IMR-90 (cell line): ENCODE data around the gene CNTN5. TPM values are rescaled to one million over a fixed set of nuclear protein-coding genes. Genes with fewer than 3 reads are reported as not detected.

Experiments used
- ATAC-seq: fragments of 200-7000 bp; cut with Tn5 transposase; 2 replicates; pipeline ENCODE4 v1.9.1; 2020; ENCODE audit warnings: low read depth, mild to moderate bottlenecking, moderate library complexity
- BruUV-seq: library from RNA; stranded (reverse); fragments of 400-500 nt; replicated peaks from 2 replicates; lab custom pipeline; 2021; lab: Mats Ljungman, UMichigan
- CTCF ChIA-PET: fragments of 300-600 bp; formaldehyde crosslinking; extraction: SDS; loops from one replicate; lab custom pipeline; 2021; ENCODE audit warnings: antibody characterized with exemption; lab: Yijun Ruan, JAX
- POLR2A ChIA-PET: fragments of 300-600 bp; sonication (Branson Sonifier 250); formaldehyde crosslinking; loops from one replicate; lab custom pipeline; 2022; ENCODE audit warnings: antibody characterized with exemption; ENCODE audit not compliant: unreplicated experiment; lab: Charles Lee
- DNase-seq: peaks from one replicate; pipeline ENCODE4 v3.0.0; 2013
- H2AFZ ChIP-seq: replicated peaks from 2 replicates; pipeline ENCODE3; 2013; ENCODE audit warnings: low read length, mild to moderate bottlenecking; ENCODE audit not compliant: poor library complexity
- H2AK5ac ChIP-seq: 2 replicates; pipeline ENCODE4 v1.6.1; 2013; ENCODE audit warnings: low read depth, low read length, inconsistent platforms
- H2AK9ac ChIP-seq: replicated peaks from 2 replicates; pipeline ENCODE3; 2013; ENCODE audit warnings: mild to moderate bottlenecking, low read depth, low read length, moderate library complexity; ENCODE audit not compliant: poor library complexity
- H2BK120ac ChIP-seq: 2 replicates; pipeline ENCODE4 v1.6.1; 2013; ENCODE audit warnings: low read depth, low read length, inconsistent platforms
- H2BK15ac ChIP-seq: 3 replicates; pipeline ENCODE4 v1.6.1; 2013; ENCODE audit warnings: low read depth, low read length, inconsistent platforms
- H2BK20ac ChIP-seq: 2 replicates; pipeline ENCODE4 v1.6.1; 2013; ENCODE audit warnings: low read depth, mild to moderate bottlenecking, inconsistent platforms, low read length, moderate library complexity
- H2BK5ac ChIP-seq: 2 replicates; pipeline ENCODE4 v1.6.1; 2013; ENCODE audit warnings: mild to moderate bottlenecking, low read depth, low read length, inconsistent platforms; ENCODE audit not compliant: poor library complexity, severe bottlenecking
- H3K14ac ChIP-seq: replicated peaks from 2 replicates; pipeline ENCODE4 v1.6.1; 2013; ENCODE audit warnings: low read depth, low read length, inconsistent platforms
- H3K18ac ChIP-seq: 2 replicates; pipeline ENCODE4 v1.6.1; 2013; ENCODE audit warnings: low read depth, low read length, control low read depth
- H3K23ac ChIP-seq: 2 replicates; pipeline ENCODE4 v1.6.1; 2013; ENCODE audit warnings: low read depth, low read length, inconsistent platforms
- H3K27ac ChIP-seq: 2 replicates; pipeline ENCODE4 v1.5.1; 2013; ENCODE audit warnings: mild to moderate bottlenecking, control low read depth, low read length; ENCODE audit not compliant: insufficient read depth
- H3K27me3 ChIP-seq: 2 replicates; pipeline ENCODE4 v1.6.1; 2013; ENCODE audit warnings: low read length; ENCODE audit not compliant: control insufficient read depth, insufficient read depth
- H3K36me3 ChIP-seq: 2 replicates; pipeline ENCODE4 v1.6.1; 2013; ENCODE audit warnings: low read length, mixed read lengths; ENCODE audit not compliant: control insufficient read depth, insufficient read depth
- H3K4ac ChIP-seq: 2 replicates; pipeline ENCODE4 v1.6.1; 2013; ENCODE audit warnings: low read depth, low read length, inconsistent platforms
- H3K4me1 ChIP-seq: 2 replicates; pipeline ENCODE4 v1.6.1; 2013; ENCODE audit warnings: low read length, mixed read lengths; ENCODE audit not compliant: control insufficient read depth, insufficient read depth
- H3K4me2 ChIP-seq: 2 replicates; pipeline ENCODE4 v1.6.1; 2013; ENCODE audit warnings: low read depth, mild to moderate bottlenecking, control low read depth, low read length, moderate library complexity
- H3K4me3 ChIP-seq: 2 replicates; pipeline ENCODE4 v1.5.1; 2013; ENCODE audit warnings: low read depth, mild to moderate bottlenecking, control low read depth, low read length, moderate library complexity; ENCODE audit not compliant: insufficient read depth
- H3K56ac ChIP-seq: 2 replicates; pipeline ENCODE4 v1.6.1; 2013; ENCODE audit warnings: low read length, inconsistent platforms; ENCODE audit not compliant: insufficient read depth; ENCODE audit errors: extremely low read depth
- H3K79me1 ChIP-seq, 2 experiments: 2 replicates each; pipeline ENCODE4 v1.6.1; 2013; ENCODE audit warnings: low read length in 2 of 2, inconsistent platforms in 1 of 2, low read depth in 1 of 2
- H3K9ac ChIP-seq: 2 replicates; pipeline ENCODE4 v1.6.1; 2013; ENCODE audit warnings: low read depth, low read length, control low read depth
- H3K9me1 ChIP-seq: 2 replicates; pipeline ENCODE4 v1.6.1; 2013; ENCODE audit warnings: low read length, inconsistent platforms; ENCODE audit not compliant: insufficient read depth
- H3K9me3 ChIP-seq: 2 replicates; pipeline ENCODE4 v1.6.1; 2013; ENCODE audit warnings: low read length; ENCODE audit not compliant: control insufficient read depth, insufficient read depth
- H4K20me1 ChIP-seq: 2 replicates; pipeline ENCODE4 v1.6.1; 2013; ENCODE audit warnings: low read length, inconsistent platforms; ENCODE audit not compliant: insufficient read depth
- H4K5ac ChIP-seq: 2 replicates; pipeline ENCODE4 v1.6.1; 2013; ENCODE audit warnings: mild to moderate bottlenecking, low read depth, low read length, control low read depth
- H4K8ac ChIP-seq, 2 experiments: 2 replicates each; pipeline ENCODE4 v1.6.1; 2013; ENCODE audit warnings: low read depth in 2 of 2, low read length in 2 of 2, control low read depth in 1 of 2, inconsistent platforms in 1 of 2
- H4K91ac ChIP-seq: 2 replicates; pipeline ENCODE4 v1.6.1; 2013; ENCODE audit warnings: low read depth, low read length, inconsistent platforms; ENCODE audit not compliant: insufficient read depth
- BHLHE40 ChIP-seq: fragments of 150-350 bp; IDR thresholded peaks from 2 replicates; pipeline ENCODE4 v1.6.1; 2016; ENCODE audit warnings: mild to moderate bottlenecking, low read depth, low read length
- CEBPB ChIP-seq: IDR thresholded peaks from 2 replicates; pipeline ENCODE4 v1.6.1; 2012; ENCODE audit warnings: low read depth, low read length, improper control_type of control experiment
- CHD1 ChIP-seq: IDR thresholded peaks from 2 replicates; pipeline ENCODE4 v1.6.1; 2012; ENCODE audit warnings: low read depth, low read length, improper control_type of control experiment
- ELK1 ChIP-seq: fragments of 150-350 bp; IDR thresholded peaks from 2 replicates; pipeline ENCODE4 v1.6.1; 2016; ENCODE audit warnings: low read depth, mild to moderate bottlenecking, low read length, moderate library complexity, borderline replicate concordance
- FOS ChIP-seq: fragments of 150-350 bp; IDR thresholded peaks from 2 replicates; pipeline ENCODE4 v1.6.1; 2016; ENCODE audit warnings: low read depth, low read length
- MAFK ChIP-seq: IDR thresholded peaks from 2 replicates; pipeline ENCODE4 v1.6.1; 2012; ENCODE audit warnings: low read depth, low read length, improper control_type of control experiment
- MAZ ChIP-seq: IDR thresholded peaks from 2 replicates; pipeline ENCODE4 v1.6.1; 2012; ENCODE audit warnings: low read depth, mild to moderate bottlenecking, low read length, improper control_type of control experiment, moderate library complexity, borderline replicate concordance
- MXI1 ChIP-seq: IDR thresholded peaks from 2 replicates; pipeline ENCODE4 v1.6.1; 2012; ENCODE audit warnings: low read depth, mild to moderate bottlenecking, low read length, moderate library complexity, borderline replicate concordance
- NFE2L2 ChIP-seq: fragments of 150-350 bp; IDR thresholded peaks from 2 replicates; pipeline ENCODE4 v1.6.1; 2016; ENCODE audit warnings: low read depth, mild to moderate bottlenecking, low read length
- POLR2A ChIP-seq: IDR thresholded peaks from 2 replicates; pipeline ENCODE4 v1.6.1; 2012; ENCODE audit warnings: mild to moderate bottlenecking, low read depth, low read length
- RAD21 ChIP-seq: IDR thresholded peaks from 2 replicates; pipeline ENCODE4 v1.6.1; 2012; ENCODE audit warnings: low read length, improper control_type of control experiment
- RCOR1 ChIP-seq: IDR thresholded peaks from 2 replicates; pipeline ENCODE4 v1.6.1; 2012; ENCODE audit warnings: mild to moderate bottlenecking, low read length, improper control_type of control experiment; ENCODE audit not compliant: insufficient replicate concordance
- RFX5 ChIP-seq: IDR thresholded peaks from 2 replicates; pipeline ENCODE4 v1.8.0; 2012; ENCODE audit warnings: low read depth, mild to moderate bottlenecking, low read length, moderate library complexity
- SMC3 ChIP-seq: fragments of 150-350 bp; IDR thresholded peaks from 2 replicates; pipeline ENCODE4 v1.6.1; 2016; ENCODE audit warnings: low read depth, mild to moderate bottlenecking, antibody characterized with exemption, low read length, moderate library complexity
- WGBS, 2 experiments: methylation state at CpG; one replicate each; pipeline versions ENCODE4 v1.1.5 to v1.1.7; 2013; ENCODE audit warnings: missing lambda C conversion rate in 2 of 2; ENCODE audit not compliant: insufficient read length in 1 of 2; ENCODE audit errors: extremely low coverage in 2 of 2; 5-methylcytosine and 5-hydroxymethylcytosine counted together
- dilution Hi-C: fragments of 300-500 bp; cut with HindIII; formaldehyde crosslinking; loops from one replicate; pipeline ENCODE4 v1.14.3; 2018; ENCODE audit warnings: low sequenced_read_pairs; ENCODE audit not compliant: unreplicated experiment
- in situ Hi-C: fragments of 300-500 bp; cut with MboI; formaldehyde crosslinking; loops from 3 replicates; pipeline ENCODE4 v1.14.3; 2019; ENCODE audit warnings: low sequenced_read_pairs, inconsistent platforms, mixed read lengths
- intact Hi-C: fragments of 100-400 bp; cut with micrococcal nuclease; formaldehyde crosslinking; loops from 2 replicates; pipeline ENCODE4 v1.10.0; 2022
- polyA plus RNA-seq, 3 experiments: library from polyadenylated mRNA; depleted of rRNA; stranded (reverse); fragments of >200 nt; gene quantifications; 2 replicates each; pipeline ENCODE4 v1.2.3, GENCODE V29; 2012; ENCODE audit warnings: low replicate concordance in 1 of 3
- total RNA-seq: library from RNA; depleted of rRNA; stranded (reverse); fragments of >200 nt; gene quantifications from 2 replicates; pipeline ENCODE4 v1.2.3, GENCODE V29; 2012
- TF ChIP-seq, protein P1 (sequence below): conservative IDR thresholded peaks from 2 replicates; pipeline ENCODE4 v1.5.1; 2012; ENCODE audit warnings: mild to moderate bottlenecking, low read depth, low read length, improper control_type of control experiment
- TF ChIP-seq, protein P2 (sequence below): fragments of 150-350 bp; IDR thresholded peaks from 2 replicates; pipeline ENCODE4 v1.6.1; 2017; ENCODE audit warnings: mild to moderate bottlenecking, antibody characterized with exemption, low read length, low read depth

The CNTN5 gene
- total and polyA plus RNA-seq, 2 of the 4 experiments (the other 2 are of a cell fraction), result not detected

GRCh38 chr11:100177651-100178050 is 1156.9 kb downstream of the CNTN5 start:
- TF ChIP-seq MAZ, result no peak
- no peak for TF ChIP-seq MXI1
- no peak for TF ChIP-seq POLR2A
- no peak for TF ChIP-seq SMC3
- TF ChIP-seq NFE2L2, result no peak
- no peak for TF ChIP-seq BHLHE40
- no peak for TF ChIP-seq FOS
- TF ChIP-seq RAD21, result no peak
- TF ChIP-seq, protein P1, sequence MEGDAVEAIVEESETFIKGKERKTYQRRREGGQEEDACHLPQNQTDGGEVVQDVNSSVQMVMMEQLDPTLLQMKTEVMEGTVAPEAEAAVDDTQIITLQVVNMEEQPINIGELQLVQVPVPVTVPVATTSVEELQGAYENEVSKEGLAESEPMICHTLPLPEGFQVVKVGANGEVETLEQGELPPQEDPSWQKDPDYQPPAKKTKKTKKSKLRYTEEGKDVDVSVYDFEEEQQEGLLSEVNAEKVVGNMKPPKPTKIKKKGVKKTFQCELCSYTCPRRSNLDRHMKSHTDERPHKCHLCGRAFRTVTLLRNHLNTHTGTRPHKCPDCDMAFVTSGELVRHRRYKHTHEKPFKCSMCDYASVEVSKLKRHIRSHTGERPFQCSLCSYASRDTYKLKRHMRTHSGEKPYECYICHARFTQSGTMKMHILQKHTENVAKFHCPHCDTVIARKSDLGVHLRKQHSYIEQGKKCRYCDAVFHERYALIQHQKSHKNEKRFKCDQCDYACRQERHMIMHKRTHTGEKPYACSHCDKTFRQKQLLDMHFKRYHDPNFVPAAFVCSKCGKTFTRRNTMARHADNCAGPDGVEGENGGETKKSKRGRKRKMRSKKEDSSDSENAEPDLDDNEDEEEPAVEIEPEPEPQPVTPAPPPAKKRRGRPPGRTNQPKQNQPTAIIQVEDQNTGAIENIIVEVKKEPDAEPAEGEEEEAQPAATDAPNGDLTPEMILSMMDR, result no peak
- TF ChIP-seq RCOR1, result no peak
- TF ChIP-seq RFX5, result no peak
- TF ChIP-seq CEBPB, result no peak
- no peak for TF ChIP-seq ELK1
- no peak for TF ChIP-seq MAFK
- TF ChIP-seq CHD1, result no peak
- TF ChIP-seq, protein P2, sequence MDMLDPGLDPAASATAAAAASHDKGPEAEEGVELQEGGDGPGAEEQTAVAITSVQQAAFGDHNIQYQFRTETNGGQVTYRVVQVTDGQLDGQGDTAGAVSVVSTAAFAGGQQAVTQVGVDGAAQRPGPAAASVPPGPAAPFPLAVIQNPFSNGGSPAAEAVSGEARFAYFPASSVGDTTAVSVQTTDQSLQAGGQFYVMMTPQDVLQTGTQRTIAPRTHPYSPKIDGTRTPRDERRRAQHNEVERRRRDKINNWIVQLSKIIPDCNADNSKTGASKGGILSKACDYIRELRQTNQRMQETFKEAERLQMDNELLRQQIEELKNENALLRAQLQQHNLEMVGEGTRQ, result no peak
- POLR2A ChIA-PET, result no interaction called here

More at GRCh38 chr11:100177651-100178050, 1156.9 kb downstream of the CNTN5 start:
- Histone ChIP-seq H4K91ac (no peak overlapping the region), H3K4ac (no peak overlapping the region), H3K27me3 (no peaks in the 10 kb centered on the region), H2BK5ac (no peak overlapping the region), H3K36me3 (no peaks in the 10 kb centered on the region), H2AK9ac (no peak overlapping the region), H3K23ac (no peak overlapping the region), H3K9me1 (no peaks in the 10 kb centered on the region), H3K14ac (no peak overlapping the region), H2AFZ (no peak overlapping the region), H4K20me1 (no peaks in the 10 kb centered on the region), H3K9me3 (no peaks in the 10 kb centered on the region), H3K18ac (no peak overlapping the region), H2AK5ac (no peak overlapping the region), H2BK20ac (no peak overlapping the region), H3K56ac (no peak overlapping the region), H3K9ac (no peak overlapping the region), H2BK120ac (no peak overlapping the region), H4K5ac (no peak overlapping the region), H3K4me3 (no peak overlapping the region), H3K4me2 (no peak overlapping the region), H4K8ac (no peak overlapping the region), H3K4me1 (no peaks in the 10 kb centered on the region), H3K79me1 (no peaks in the 10 kb centered on the region), H2BK15ac (no peak overlapping the region), H3K27ac (no peak overlapping the region)
- intact Hi-C loops (no loop called here), in situ Hi-C loops (no loop called here), dilution Hi-C loops (no loop called here)
- no peak for ATAC-seq
- CTCF ChIA-PET, result no interaction called here
- BruUV-seq, result no TSS peak
- WGBS, 2 experiments, result no CpG with 5 or more reads among the region's 5 CpGs
- DNase-seq, result no peak
